Esophagus muscularis mucosa (tissue), 4 donors: Measurements from ENCODE around the gene FADS2. TPM values are rescaled to one million over a fixed set of nuclear protein-coding genes. Genes with fewer than 3 reads are reported as not detected.

ENCODE experiments used
- DNase-seq: peaks from one replicate; pipeline ENCODE4 v3.0.0-alpha.2; 2017; ENCODE audit errors: extremely low spot score
- H3K27ac ChIP-seq, 4 donors: fragments of 200-600 bp; sonication (generic); replicated peaks in 1 of 4; 1 replicate in 3 of 4; 2 replicates in 1 of 4; pipeline ENCODE4 v1.5.1; 2016 to 2019; ENCODE audit warnings: mild to moderate bottlenecking in 1 of 4
- H3K27me3 ChIP-seq, 4 donors: fragments of 200-600 bp; sonication (generic); one replicate each; pipeline versions ENCODE4 v1.5.1 to v1.6.0; 2016 to 2019
- H3K36me3 ChIP-seq, 4 donors: fragments of 200-600 bp; sonication (generic); one replicate each; pipeline ENCODE4 v1.5.1; 2016 to 2019
- H3K4me1 ChIP-seq, 4 donors: fragments of 200-600 bp; sonication (generic); one replicate each; pipeline ENCODE4 v1.5.1; 2016 to 2019
- H3K4me3 ChIP-seq, 4 donors: fragments of 200-600 bp; sonication (generic); 1 replicate in 2 of 4; 2 replicates in 2 of 4; pipeline ENCODE4 v1.5.1; 2016 to 2019; ENCODE audit warnings: mild to moderate bottlenecking in 4 of 4, moderate library complexity in 1 of 4
- H3K9me3 ChIP-seq, 4 donors: fragments of 200-600 bp; sonication (generic); 1 replicate in 3 of 4; 2 replicates in 1 of 4; pipeline ENCODE4 v1.5.1; 2016 to 2019
- EP300 ChIP-seq: sonication (generic); formaldehyde crosslinking; IDR thresholded peaks from one replicate; pipeline ENCODE4 v1.6.1; 2017; ENCODE audit warnings: antibody characterized with exemption
- POLR2A ChIP-seq: fragments of 450-650 bp; IDR thresholded peaks from one replicate; pipeline ENCODE4 v1.6.1; 2017; ENCODE audit warnings: antibody characterized with exemption, moderate library complexity, mild to moderate bottlenecking, low read depth
- POLR2AphosphoS5 ChIP-seq, 2 donors: sonication (generic); formaldehyde crosslinking; IDR thresholded peaks; one replicate each; pipeline ENCODE4 v1.6.1; 2017; ENCODE audit warnings: antibody characterized with exemption in 2 of 2
- WGBS: methylation state at CpG from one replicate; pipeline ENCODE4 v1.1.5; 2018; 5-methylcytosine and 5-hydroxymethylcytosine counted together
- intact Hi-C: fragments of 100-400 bp; cut with DNase I; formaldehyde crosslinking; loops from one replicate; pipeline ENCODE4 v1.15.1; 2023
- total RNA-seq, 4 donors: library from RNA; depleted of rRNA; stranded (reverse); fragments of >200 nt; gene quantifications; one replicate each; pipeline versions ENCODE4 v1.1.0 to v1.2.1, GENCODE V29; 2016
- TF ChIP-seq, protein P1 (sequence below), 3 experiments: fragments of 200-600 bp in 2 of 3; fragments of 450-650 bp in 1 of 3; sonication (generic) in 2 of 3; IDR thresholded peaks; one replicate each; pipeline ENCODE4 v1.5.1; 2017 to 2019; ENCODE audit warnings: antibody characterized with exemption in 3 of 3, mild to moderate bottlenecking in 2 of 3, moderate library complexity in 1 of 3

FADS2 gene
- total RNA-seq = 10 to 100 TPM; 15.9 to 32.8 (median 28.0) TPM

DNA sequence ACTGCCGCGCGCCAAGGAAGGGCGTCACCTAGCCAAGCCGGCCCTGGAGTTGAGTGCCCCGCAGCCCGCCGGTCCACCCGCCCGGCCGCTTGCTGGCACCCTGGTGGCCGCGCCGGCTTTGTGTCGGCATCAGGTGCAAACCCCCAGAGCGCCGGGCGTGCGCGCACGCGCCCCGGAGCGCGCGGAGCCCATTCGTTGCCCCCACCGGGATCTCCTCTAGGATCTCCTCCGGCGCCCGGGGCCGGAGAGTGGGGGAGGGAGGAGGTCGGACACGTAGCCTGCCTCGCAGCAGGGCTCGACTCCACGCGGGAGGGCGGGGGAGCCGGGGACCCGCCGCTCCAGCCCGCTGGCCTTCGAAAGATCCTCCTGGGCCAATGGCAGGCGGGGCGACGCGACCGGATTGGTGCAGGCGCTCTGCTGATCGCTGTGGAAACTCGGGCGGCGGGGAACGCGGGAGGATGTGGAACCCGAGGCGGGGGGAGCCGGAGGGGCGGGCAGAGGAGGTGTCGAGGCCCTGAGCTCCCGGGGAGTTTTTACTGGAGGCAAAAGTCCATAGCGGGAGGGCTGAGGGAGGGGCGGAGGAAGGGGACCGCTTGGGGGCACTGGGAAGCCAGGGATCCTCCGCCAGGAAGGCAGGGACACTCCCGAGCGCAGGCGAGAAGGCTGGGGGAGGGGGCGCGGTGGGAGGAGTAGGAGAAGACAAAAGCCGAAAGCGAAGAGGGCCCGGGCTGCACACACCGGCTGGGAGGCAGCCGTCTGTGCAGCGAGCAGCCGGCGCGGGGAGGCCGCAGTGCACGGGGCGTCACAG, at the start of gene FADS2:
Gene FADS2, plus strand, starts transcription at position 730 of the 808 bp plus-strand sequence. CDS start 91 bp downstream, outside the sequence.
- peak; percentile 99 for DNase-seq
- TF ChIP-seq POLR2AphosphoS5 (IDR thresholded peaks at IDR 0.05) (peak; percentile 64 to 77), EP300 (no peak)
- TF ChIP-seq, protein P1, sequence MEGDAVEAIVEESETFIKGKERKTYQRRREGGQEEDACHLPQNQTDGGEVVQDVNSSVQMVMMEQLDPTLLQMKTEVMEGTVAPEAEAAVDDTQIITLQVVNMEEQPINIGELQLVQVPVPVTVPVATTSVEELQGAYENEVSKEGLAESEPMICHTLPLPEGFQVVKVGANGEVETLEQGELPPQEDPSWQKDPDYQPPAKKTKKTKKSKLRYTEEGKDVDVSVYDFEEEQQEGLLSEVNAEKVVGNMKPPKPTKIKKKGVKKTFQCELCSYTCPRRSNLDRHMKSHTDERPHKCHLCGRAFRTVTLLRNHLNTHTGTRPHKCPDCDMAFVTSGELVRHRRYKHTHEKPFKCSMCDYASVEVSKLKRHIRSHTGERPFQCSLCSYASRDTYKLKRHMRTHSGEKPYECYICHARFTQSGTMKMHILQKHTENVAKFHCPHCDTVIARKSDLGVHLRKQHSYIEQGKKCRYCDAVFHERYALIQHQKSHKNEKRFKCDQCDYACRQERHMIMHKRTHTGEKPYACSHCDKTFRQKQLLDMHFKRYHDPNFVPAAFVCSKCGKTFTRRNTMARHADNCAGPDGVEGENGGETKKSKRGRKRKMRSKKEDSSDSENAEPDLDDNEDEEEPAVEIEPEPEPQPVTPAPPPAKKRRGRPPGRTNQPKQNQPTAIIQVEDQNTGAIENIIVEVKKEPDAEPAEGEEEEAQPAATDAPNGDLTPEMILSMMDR (IDR thresholded peaks at IDR 0.05) = peak in 1 of 3 experiments; percentile 8
- WGBS = 1% methylated on average over 29 of the region's 83 CpGs
- Histone ChIP-seq H3K27me3 (no peaks in the 10 kb centered on the region), H3K4me3 (peak within 1 kb of the TSS; percentile 59 to 68 (median 62)), H3K4me1 (peaks cover 18 to 57% (median 52%) of the 10 kb centered on the region in 4 donors), H3K9me3 (no peaks in the 10 kb centered on the region), H3K27ac (peak within 1 kb of the TSS; percentile 77 to 91 (median 86)), H3K36me3 (no peaks in the 10 kb centered on the region)
- intact Hi-C loops = no loop called here

DNA sequence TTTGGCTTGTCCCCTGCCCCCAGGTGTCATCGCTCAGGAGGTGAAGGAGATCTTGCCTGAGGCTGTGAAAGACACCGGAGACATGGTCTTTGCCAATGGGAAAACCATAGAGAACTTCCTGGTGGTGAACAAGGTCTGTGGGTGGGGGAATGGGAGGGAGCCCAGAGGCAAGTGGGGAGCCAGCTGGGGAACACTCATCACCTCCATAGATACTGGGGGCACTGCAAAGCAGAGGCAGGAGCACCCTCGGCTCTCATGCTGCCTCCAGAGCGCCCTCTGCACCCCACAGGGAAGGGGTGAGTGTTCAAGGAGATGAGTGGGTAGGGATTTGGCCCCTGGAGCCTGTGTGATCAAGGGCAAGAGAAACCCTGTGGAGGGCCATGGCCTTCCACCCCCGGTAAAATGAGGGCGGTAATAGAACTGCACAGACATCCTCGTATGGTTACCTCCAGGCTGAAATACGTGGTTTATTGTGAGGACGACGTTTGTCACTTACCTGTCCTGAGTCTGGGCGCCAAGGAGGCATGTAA, 49.7 kb upstream of the FADS2 start:
- TF ChIP-seq POLR2A (no peak), POLR2AphosphoS5 (IDR thresholded peaks at IDR 0.05) (no peak), EP300 (no peak)
- TF ChIP-seq, protein P1 (IDR thresholded peaks at IDR 0.05) = no peak
- intact Hi-C loops = no loop called here

DNA sequence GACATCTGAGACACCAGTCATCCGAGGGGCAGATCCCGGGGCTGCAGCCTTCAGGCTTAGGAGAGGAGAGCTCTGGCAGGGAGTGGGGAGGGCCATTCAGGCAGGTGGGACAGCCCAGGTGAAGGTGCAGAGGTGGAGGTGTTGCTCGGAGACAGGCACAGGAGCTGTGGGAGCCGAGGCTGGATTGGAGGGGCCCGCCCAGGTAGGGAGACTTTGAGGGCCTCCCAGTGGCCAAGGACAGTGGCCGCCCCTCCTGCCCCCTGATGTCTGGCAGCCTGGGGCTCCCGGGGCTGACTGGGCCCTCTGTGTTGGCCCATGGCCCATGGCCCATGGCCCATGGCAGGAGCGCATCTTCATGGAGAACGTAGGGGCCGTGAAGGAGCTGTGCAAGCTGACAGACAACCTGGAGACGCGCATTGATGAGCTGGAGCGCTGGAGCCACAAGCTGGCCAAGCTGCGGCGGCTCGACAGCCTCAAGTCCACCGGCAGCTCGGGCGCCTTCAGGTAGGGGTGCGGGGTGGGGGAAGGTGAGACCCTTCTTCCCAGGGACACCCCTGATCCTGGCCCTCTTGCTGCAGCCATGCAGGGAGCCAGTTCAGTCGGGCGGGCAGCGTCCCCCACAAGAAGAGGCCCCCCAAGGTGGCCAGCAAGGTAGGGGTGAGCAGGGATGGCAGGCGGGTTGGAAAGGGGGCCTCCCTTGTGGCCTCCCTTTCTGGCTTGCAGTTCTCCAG, 49.0 kb upstream of the FADS2 start:
- no peak overlapping the region for H3K4me3 ChIP-seq
- H3K9me3 ChIP-seq = no peaks in the 10 kb centered on the region
- peaks cover 0 to 7% (median 0%) of the 10 kb centered on the region in 4 donors for H3K27me3 ChIP-seq
- H3K4me1 ChIP-seq = peaks cover 9 to 15% (median 13%) of the 10 kb centered on the region in 4 donors
- TF ChIP-seq EP300 = no peak
- intact Hi-C loops = no loop called here
- peaks cover 0 to 23% (median 14%) of the 10 kb centered on the region in 4 donors for H3K36me3 ChIP-seq
- no peak for DNase-seq
- WGBS = 60% methylated on average over 5 of the region's 24 CpGs
- no peak overlapping the region for H3K27ac ChIP-seq

More for the DNA sequence above, 49.7 kb upstream of the FADS2 start:
- no peak for DNase-seq
- no peaks in the 10 kb centered on the region for H3K9me3 ChIP-seq
- H3K27me3 ChIP-seq = peaks cover 0 to 7% (median 0%) of the 10 kb centered on the region in 4 donors
- no peak overlapping the region for H3K4me3 ChIP-seq
- H3K36me3 ChIP-seq = peaks cover 0 to 16% (median 9%) of the 10 kb centered on the region in 4 donors
- H3K4me1 ChIP-seq = peaks cover 9 to 15% (median 13%) of the 10 kb centered on the region in 4 donors
- no peak overlapping the region for H3K27ac ChIP-seq
- WGBS = 87% methylated on average over 11 of the region's 11 CpGs

DNA sequence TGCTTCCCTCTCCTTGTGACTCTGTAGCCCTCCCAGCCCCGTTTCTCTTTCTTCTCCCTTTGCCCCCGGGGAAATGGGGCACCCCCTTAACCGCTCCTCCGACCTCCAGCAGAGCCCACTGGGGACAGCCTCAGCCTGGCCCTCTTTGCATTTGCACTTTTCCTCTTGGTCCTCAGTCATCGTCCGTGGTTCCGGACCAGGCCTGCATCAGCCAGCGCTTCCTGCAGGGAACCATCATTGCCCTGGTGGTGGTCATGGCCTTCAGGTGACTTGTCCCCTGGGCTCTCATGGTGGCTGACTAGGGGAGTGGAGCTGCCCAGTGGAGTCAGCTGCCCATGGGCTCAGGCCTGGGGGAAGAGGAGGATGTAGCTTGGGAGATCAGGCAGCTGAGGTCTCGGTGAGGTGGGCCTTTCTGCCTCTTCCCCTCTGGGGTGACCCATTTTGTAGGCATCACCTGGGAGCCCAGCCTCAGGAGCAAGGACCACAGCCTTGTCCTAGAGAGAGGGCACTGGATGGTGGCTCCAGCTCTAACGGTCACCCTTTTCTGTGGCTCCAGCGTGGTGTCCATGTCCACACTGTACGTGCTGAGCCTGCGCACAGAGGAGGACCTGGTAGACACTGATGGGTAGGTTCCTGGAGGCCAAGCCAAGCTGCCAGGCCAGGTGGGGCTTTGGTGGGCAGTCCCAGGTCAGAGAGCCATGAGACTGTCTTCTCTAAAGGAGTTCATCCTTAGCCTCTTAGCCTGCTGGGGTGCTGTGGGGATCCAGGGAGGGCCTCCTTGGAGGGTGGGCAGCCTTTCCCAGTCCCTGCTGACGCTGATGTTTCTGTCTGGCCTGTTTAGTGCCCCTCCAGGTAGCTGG, 48.2 kb upstream of the FADS2 start:
- Histone ChIP-seq H3K27ac (no peak overlapping the region), H3K4me1 (peaks cover 9 to 15% (median 13%) of the 10 kb centered on the region in 4 donors), H3K9me3 (no peaks in the 10 kb centered on the region), H3K36me3 (peaks cover 0 to 31% (median 21%) of the 10 kb centered on the region in 4 donors), H3K27me3 (peaks cover 0 to 7% (median 0%) of the 10 kb centered on the region in 4 donors), H3K4me3 (no peak overlapping the region)
- TF ChIP-seq POLR2AphosphoS5 (IDR thresholded peaks at IDR 0.05) (no peak), POLR2A (no peak), EP300 (no peak)
- TF ChIP-seq, protein P1 (IDR thresholded peaks at IDR 0.05) = no peak
- no peak for DNase-seq
- intact Hi-C loops = no loop called here
- 87% methylated on average over 14 of the region's 14 CpGs for WGBS
